Measurements from ENCODE around the gene BATF2. TPM values are rescaled to one million over a fixed set of nuclear protein-coding genes. Genes with fewer than 3 reads are reported as not detected.

Gene BATF2
- polyA plus RNA-seq, 1 of the 3 experiments (the other 2 are of a cell fraction) = 0.20 TPM

- TF ChIP-seq, protein P1, sequence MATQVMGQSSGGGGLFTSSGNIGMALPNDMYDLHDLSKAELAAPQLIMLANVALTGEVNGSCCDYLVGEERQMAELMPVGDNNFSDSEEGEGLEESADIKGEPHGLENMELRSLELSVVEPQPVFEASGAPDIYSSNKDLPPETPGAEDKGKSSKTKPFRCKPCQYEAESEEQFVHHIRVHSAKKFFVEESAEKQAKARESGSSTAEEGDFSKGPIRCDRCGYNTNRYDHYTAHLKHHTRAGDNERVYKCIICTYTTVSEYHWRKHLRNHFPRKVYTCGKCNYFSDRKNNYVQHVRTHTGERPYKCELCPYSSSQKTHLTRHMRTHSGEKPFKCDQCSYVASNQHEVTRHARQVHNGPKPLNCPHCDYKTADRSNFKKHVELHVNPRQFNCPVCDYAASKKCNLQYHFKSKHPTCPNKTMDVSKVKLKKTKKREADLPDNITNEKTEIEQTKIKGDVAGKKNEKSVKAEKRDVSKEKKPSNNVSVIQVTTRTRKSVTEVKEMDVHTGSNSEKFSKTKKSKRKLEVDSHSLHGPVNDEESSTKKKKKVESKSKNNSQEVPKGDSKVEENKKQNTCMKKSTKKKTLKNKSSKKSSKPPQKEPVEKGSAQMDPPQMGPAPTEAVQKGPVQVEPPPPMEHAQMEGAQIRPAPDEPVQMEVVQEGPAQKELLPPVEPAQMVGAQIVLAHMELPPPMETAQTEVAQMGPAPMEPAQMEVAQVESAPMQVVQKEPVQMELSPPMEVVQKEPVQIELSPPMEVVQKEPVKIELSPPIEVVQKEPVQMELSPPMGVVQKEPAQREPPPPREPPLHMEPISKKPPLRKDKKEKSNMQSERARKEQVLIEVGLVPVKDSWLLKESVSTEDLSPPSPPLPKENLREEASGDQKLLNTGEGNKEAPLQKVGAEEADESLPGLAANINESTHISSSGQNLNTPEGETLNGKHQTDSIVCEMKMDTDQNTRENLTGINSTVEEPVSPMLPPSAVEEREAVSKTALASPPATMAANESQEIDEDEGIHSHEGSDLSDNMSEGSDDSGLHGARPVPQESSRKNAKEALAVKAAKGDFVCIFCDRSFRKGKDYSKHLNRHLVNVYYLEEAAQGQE (IDR thresholded peaks at IDR 0.05; ENCODE audit: low read depth, low read length) = 0 out of 2 replicates have a peak, but pooled peaks have one; percentile 21
- TF ChIP-seq TCF12 (IDR thresholded peaks at IDR 0.05) = no peak
- peak; percentile 76 for TF ChIP-seq NFIC (IDR thresholded peaks at IDR 0.05; ENCODE audit: borderline replicate concordance)
- TF ChIP-seq SMC3 (IDR thresholded peaks at IDR 0.05; ENCODE audit: low read depth, low read length) = no peak
- TF ChIP-seq YY1 (IDR thresholded peaks at IDR 0.05; ENCODE audit: low read depth) = peak; percentile 60
- TF ChIP-seq, protein P2, sequence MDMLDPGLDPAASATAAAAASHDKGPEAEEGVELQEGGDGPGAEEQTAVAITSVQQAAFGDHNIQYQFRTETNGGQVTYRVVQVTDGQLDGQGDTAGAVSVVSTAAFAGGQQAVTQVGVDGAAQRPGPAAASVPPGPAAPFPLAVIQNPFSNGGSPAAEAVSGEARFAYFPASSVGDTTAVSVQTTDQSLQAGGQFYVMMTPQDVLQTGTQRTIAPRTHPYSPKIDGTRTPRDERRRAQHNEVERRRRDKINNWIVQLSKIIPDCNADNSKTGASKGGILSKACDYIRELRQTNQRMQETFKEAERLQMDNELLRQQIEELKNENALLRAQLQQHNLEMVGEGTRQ (IDR thresholded peaks at IDR 0.05; ENCODE audit: borderline replicate concordance, low read depth, low read length) = no peak
- TF ChIP-seq ELF1 (IDR thresholded peaks at IDR 0.05) = no peak
- TF ChIP-seq NRF1 (IDR thresholded peaks at IDR 0.05; ENCODE audit: low read depth, low read length) = peak; percentile 53
- TF ChIP-seq RAD21 (IDR thresholded peaks at IDR 0.05; ENCODE audit: low read length) = peak; percentile 20; the same call in 1 of the 2 replicates
- TF ChIP-seq, protein P3, sequence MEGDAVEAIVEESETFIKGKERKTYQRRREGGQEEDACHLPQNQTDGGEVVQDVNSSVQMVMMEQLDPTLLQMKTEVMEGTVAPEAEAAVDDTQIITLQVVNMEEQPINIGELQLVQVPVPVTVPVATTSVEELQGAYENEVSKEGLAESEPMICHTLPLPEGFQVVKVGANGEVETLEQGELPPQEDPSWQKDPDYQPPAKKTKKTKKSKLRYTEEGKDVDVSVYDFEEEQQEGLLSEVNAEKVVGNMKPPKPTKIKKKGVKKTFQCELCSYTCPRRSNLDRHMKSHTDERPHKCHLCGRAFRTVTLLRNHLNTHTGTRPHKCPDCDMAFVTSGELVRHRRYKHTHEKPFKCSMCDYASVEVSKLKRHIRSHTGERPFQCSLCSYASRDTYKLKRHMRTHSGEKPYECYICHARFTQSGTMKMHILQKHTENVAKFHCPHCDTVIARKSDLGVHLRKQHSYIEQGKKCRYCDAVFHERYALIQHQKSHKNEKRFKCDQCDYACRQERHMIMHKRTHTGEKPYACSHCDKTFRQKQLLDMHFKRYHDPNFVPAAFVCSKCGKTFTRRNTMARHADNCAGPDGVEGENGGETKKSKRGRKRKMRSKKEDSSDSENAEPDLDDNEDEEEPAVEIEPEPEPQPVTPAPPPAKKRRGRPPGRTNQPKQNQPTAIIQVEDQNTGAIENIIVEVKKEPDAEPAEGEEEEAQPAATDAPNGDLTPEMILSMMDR (IDR thresholded peaks at IDR 0.05) = peak; percentile 60
- TF ChIP-seq PBX3 (IDR thresholded peaks at IDR 0.05) = peak; percentile 5; the same call in 1 of the 2 replicates
- TF ChIP-seq EP300 (IDR thresholded peaks at IDR 0.05; ENCODE audit: borderline replicate concordance in 1 of 2, low read depth in 1 of 2, low read length in 1 of 2) = peak in 1 of 2 experiments; percentile 9; a peak in 1 of 4 replicates
Measured at GRCh38 chr11:65027213-65028067, 30.7 kb upstream of the BATF2 start, which contains the start of gene SNX15 (continued).

All from SK-N-SH (cell line).